Epithelial cell of esophagus (primary cell): ENCODE data around the gene MIA2.
A peak's percentile ranks its signal among the peaks of the same experiment; 100 is the strongest.

Experiments used
- DNase-seq: peaks from one replicate; pipeline ENCODE4 v3.0.0; 2010; ENCODE audit warnings: low read depth
- H3K4me3 ChIP-seq: 2 replicates; pipeline ENCODE4 v1.5.1; 2011; ENCODE audit warnings: mild to moderate bottlenecking, low read length, control low read depth
- CTCF ChIP-seq: IDR thresholded peaks from 2 replicates; pipeline ENCODE4 v1.5.1; 2011; ENCODE audit warnings: low read depth, mild to moderate bottlenecking, low read length, control low read depth, inconsistent platforms; ENCODE audit not compliant: insufficient read depth; ENCODE audit errors: missing control alignments

MIA2 gene

GRCh38 chr14:39417014-39417413 is 183.3 kb downstream of the MIA2 start:
- DNase-seq: peak; percentile 44
- H3K4me3 ChIP-seq: no peak overlapping the region
- TF ChIP-seq CTCF: peak; percentile 37

- no peak overlapping the region for H3K4me3 ChIP-seq
- TF ChIP-seq CTCF: no peak
- DNase-seq: no peak
These were observed 185.6 kb downstream of the MIA2 start for GRCh38 chr14:39419272-39419671.

GRCh38 chr14:39422243-39422642 is 188.5 kb downstream of the MIA2 start:
- DNase-seq: no peak
- no peak for TF ChIP-seq CTCF
- no peak overlapping the region for H3K4me3 ChIP-seq

GRCh38 chr14:39423793-39424192 is 190.1 kb downstream of the MIA2 start:
- H3K4me3 ChIP-seq: no peak overlapping the region
- no peak for DNase-seq
- no peak for TF ChIP-seq CTCF

GRCh38 chr14:39425947-39426346 is 192.2 kb downstream of the MIA2 start:
- DNase-seq: no peak

GRCh38 chr14:39426605-39427004 is 192.9 kb downstream of the MIA2 start:
- DNase-seq: peak; percentile 53
- peak; percentile 37 for TF ChIP-seq CTCF
- no peak overlapping the region for H3K4me3 ChIP-seq

More at GRCh38 chr14:39425947-39426346, 192.2 kb downstream of the MIA2 start:
- no peak for TF ChIP-seq CTCF
- no peak overlapping the region for H3K4me3 ChIP-seq

GRCh38 chr14:39428118-39428517 is 194.4 kb downstream of the MIA2 start:
- no peak overlapping the region for H3K4me3 ChIP-seq
- DNase-seq: no peak
- no peak for TF ChIP-seq CTCF
